Measurements from ENCODE around the gene MAP3K12. TPM values are rescaled to one million over a fixed set of nuclear protein-coding genes. Genes with fewer than 3 reads are reported as not detected.
A peak's percentile ranks its signal among the peaks of the same experiment; 100 is the strongest.

MAP3K12 gene
- total RNA-seq, 1 experiment from 2014 or later: 32.8 TPM

- DNase-seq (ENCODE audit: low spot score): no peak
- in situ Hi-C loops (cut with HindIII; ENCODE audit: low sequenced_read_pairs): loop anchor here (5.0 kb wide), 1 partner anchor 168 kb away; no protein-coding TSS in a partner anchor
Measured at GRCh38 chr12:53510181-53510812, 11.0 kb upstream of the MAP3K12 start.

- in situ Hi-C loops (cut with HindIII; ENCODE audit: low sequenced_read_pairs): no loop called here
- DNase-seq (ENCODE audit: low spot score): peak; percentile 94
Measured at GRCh38 chr12:53508534-53509170, 9.4 kb upstream of the MAP3K12 start.

- in situ Hi-C loops (cut with HindIII; ENCODE audit: low sequenced_read_pairs): no loop called here
- no peak for DNase-seq (ENCODE audit: low spot score)
Measured at GRCh38 chr12:53507603-53507885, 8.3 kb upstream of the MAP3K12 start.

- in situ Hi-C loops (cut with HindIII; ENCODE audit: low sequenced_read_pairs): no loop called here
- no peak for DNase-seq (ENCODE audit: low spot score)
Measured at GRCh38 chr12:53506881-53507602, 7.8 kb upstream of the MAP3K12 start, which contains the start of gene NPFF. Gene NPFF, minus strand, starts transcription at chr12:53507484. Its CDS starts 10 bp downstream, at chr12:53507474.

- in situ Hi-C loops (cut with HindIII; ENCODE audit: low sequenced_read_pairs): no loop called here
Measured at GRCh38 chr12:53506450-53506785, 7.2 kb upstream of the MAP3K12 start.

GRCh38 chr12:53505555-53506449 is 6.5 kb upstream of the MAP3K12 start:
- DNase-seq (ENCODE audit: low spot score): peak; percentile 55
- in situ Hi-C loops (cut with HindIII; ENCODE audit: low sequenced_read_pairs): no loop called here

More at GRCh38 chr12:53506450-53506785, 7.2 kb upstream of the MAP3K12 start:
- DNase-seq (ENCODE audit: low spot score): no peak

- DNase-seq (ENCODE audit: low spot score): peak; percentile 46
- in situ Hi-C loops (cut with HindIII; ENCODE audit: low sequenced_read_pairs): no loop called here
Measured at GRCh38 chr12:53505086-53505485, 5.8 kb upstream of the MAP3K12 start.

- peak; percentile 52 for DNase-seq (ENCODE audit: low spot score)
- in situ Hi-C loops (cut with HindIII; ENCODE audit: low sequenced_read_pairs): no loop called here
Measured at GRCh38 chr12:53504004-53504920, 5.0 kb upstream of the MAP3K12 start.

- in situ Hi-C loops (cut with HindIII; ENCODE audit: low sequenced_read_pairs): no loop called here
Measured at GRCh38 chr12:53502983-53503728, 3.9 kb upstream of the MAP3K12 start.

GRCh38 chr12:53502331-53502730 is 3.1 kb upstream of the MAP3K12 start:
- DNase-seq (ENCODE audit: low spot score): no peak
- in situ Hi-C loops (cut with HindIII; ENCODE audit: low sequenced_read_pairs): no loop called here

More at GRCh38 chr12:53502983-53503728, 3.9 kb upstream of the MAP3K12 start:
- no peak for DNase-seq (ENCODE audit: low spot score)

- in situ Hi-C loops (cut with HindIII; ENCODE audit: low sequenced_read_pairs): no loop called here
- DNase-seq (ENCODE audit: low spot score): no peak
Measured at GRCh38 chr12:53501615-53502181, 2.4 kb upstream of the MAP3K12 start.

GRCh38 chr12:53500776-53501614 is 1.7 kb upstream of the MAP3K12 start, which contains the start of gene TARBP2:
Gene TARBP2, plus strand, starts transcription at chr12:53501283. Its CDS starts 126 bp downstream, at chr12:53501409.
- DNase-seq (ENCODE audit: low spot score): peak; percentile 100
- in situ Hi-C loops (cut with HindIII; ENCODE audit: low sequenced_read_pairs): no loop called here

GRCh38 chr12:53500142-53500775 is 1.0 kb upstream of the MAP3K12 start:
- in situ Hi-C loops (cut with HindIII; ENCODE audit: low sequenced_read_pairs): no loop called here
- DNase-seq (ENCODE audit: low spot score): no peak

GRCh38 chr12:53498235-53498630 is 1.0 kb downstream of the MAP3K12 start:
- DNase-seq (ENCODE audit: low spot score): peak; percentile 63
- in situ Hi-C loops (cut with HindIII; ENCODE audit: low sequenced_read_pairs): no loop called here

- in situ Hi-C loops (cut with HindIII; ENCODE audit: low sequenced_read_pairs): no loop called here
Measured at GRCh38 chr12:53497461-53497860, 1.8 kb downstream of the MAP3K12 start.

GRCh38 chr12:53496752-53497032 is 2.6 kb downstream of the MAP3K12 start:
- in situ Hi-C loops (cut with HindIII; ENCODE audit: low sequenced_read_pairs): no loop called here
- DNase-seq (ENCODE audit: low spot score): no peak

More at GRCh38 chr12:53497461-53497860, 1.8 kb downstream of the MAP3K12 start:
- no peak for DNase-seq (ENCODE audit: low spot score)
